CD4-positive, alpha-beta T cell treated with Interleukin-12 subunit alpha and Interleukin-12 subunit beta, for 1 hour (primary cell): ENCODE data around the gene DLL4.

ENCODE experiments used
- DNase-seq: peaks from one replicate; pipeline ENCODE4 v3.0.0-alpha.2; 2020

The DLL4 gene

GRCh38 chr15:40928821-40929659, at the start of gene DLL4:
Gene DLL4 (plus strand): TSS chr15:40929340. CDS start chr15:40929669, 329 bp downstream.
- DNase-seq: no peak

GRCh38 chr15:40879609-40880008, 49.5 kb upstream of the DLL4 start:
- DNase-seq: no peak

GRCh38 chr15:40881351-40881750, 47.8 kb upstream of the DLL4 start:
- no peak for DNase-seq

DNA sequence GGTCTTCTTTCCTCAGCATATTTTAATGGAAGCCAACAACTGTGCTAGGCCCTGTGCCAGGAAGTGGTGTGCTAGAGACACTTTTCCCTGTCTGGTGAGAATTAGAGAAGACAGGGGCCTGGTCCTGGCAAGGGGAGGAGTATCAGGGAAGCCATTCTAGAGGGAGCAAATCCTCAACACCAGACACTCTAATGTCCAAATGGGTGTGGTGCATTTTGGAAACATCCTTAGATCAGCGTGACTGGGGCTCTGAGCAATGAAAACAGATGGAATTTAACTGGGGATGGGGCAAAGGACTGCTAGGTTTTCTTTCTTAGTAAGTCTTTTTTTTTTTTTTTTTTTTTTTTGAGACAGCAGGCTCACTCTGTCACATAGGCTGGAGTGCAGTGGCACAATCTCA, 42.6 kb upstream of the DLL4 start:
- no peak for DNase-seq

DNA sequence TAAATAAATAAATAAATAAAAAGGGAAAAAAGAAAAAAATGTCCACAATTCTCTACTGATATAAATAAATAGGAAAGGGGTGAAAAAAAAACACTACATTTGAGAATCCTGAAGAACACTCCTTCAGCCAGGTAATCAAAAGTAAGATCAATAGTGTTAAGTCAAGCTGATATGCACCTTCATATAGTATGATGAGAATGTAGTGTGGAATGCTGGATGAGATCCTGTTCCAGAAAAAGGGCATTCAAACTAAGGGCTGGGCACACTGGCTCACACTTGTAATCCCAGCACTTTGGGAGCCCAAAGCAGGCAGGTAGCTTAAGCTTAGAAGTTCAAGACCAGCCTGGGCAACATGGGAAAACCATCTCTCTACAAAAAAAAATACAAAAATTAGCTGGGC, 40.0 kb upstream of the DLL4 start:
- no peak for DNase-seq

GRCh38 chr15:40891138-40891537, 38.0 kb upstream of the DLL4 start:
- DNase-seq: no peak

GRCh38 chr15:40891810-40892446, 37.2 kb upstream of the DLL4 start:
- peak; percentile 51 for DNase-seq

DNA sequence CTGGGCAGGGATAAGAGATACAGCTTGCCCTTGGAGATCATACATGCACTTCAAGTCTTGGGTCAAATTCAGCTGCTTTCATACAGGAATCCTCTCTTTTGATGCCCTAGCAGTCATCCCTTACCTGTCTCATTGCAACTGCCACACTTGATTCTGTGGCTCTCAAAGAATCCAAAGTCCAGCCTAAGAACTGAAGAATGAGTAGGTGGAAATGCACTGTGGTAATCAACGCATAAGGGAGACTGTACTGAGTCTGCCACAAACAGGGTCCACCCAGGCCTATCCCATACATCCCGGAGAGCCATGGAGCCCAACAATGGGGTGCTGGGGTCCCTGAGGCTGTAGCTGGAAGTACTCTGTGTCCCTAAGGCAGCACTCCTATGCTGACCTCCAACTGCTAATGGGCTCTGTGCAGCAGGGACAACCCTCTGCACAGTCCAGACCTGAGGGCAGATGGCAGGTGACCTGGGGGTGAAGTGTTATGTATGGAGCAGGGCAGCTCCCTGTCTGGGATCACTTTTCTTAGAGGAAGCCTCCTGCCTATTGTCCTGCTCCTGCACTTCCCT, 36.6 kb upstream of the DLL4 start:
- no peak for DNase-seq

DNA sequence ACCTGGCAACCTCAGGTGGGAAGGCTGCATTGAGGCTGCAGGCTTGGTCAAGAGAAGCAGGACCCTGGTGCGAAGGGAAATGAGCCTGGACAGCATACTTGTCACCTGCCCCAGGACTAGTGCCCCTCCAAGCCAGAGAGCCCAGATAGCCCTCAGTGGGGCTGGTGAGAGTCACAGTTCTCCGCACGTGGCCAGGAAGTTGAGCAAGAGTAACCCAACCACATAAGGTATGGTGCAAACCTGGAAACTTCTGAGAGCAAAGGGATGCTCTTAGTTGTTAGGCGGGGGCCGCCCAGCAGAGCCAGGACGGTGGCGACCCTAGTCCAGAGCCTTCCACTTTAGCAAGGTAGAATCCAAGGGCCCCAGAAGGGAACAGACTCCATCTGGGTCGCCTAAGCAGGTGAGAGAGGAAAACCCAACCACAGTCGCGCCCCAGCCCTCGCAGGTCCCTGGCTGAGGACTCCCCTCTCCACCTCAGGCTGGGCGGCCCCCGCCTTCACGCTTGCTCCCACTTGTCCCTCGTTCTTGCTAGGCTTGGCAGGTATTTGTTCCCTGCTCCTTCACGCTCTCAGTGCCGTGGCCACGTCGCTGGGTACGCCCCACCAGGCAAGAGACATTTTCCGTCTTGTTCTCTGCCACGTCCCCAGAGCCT, 36.0 kb upstream of the DLL4 start:
- DNase-seq: no peak

DNA sequence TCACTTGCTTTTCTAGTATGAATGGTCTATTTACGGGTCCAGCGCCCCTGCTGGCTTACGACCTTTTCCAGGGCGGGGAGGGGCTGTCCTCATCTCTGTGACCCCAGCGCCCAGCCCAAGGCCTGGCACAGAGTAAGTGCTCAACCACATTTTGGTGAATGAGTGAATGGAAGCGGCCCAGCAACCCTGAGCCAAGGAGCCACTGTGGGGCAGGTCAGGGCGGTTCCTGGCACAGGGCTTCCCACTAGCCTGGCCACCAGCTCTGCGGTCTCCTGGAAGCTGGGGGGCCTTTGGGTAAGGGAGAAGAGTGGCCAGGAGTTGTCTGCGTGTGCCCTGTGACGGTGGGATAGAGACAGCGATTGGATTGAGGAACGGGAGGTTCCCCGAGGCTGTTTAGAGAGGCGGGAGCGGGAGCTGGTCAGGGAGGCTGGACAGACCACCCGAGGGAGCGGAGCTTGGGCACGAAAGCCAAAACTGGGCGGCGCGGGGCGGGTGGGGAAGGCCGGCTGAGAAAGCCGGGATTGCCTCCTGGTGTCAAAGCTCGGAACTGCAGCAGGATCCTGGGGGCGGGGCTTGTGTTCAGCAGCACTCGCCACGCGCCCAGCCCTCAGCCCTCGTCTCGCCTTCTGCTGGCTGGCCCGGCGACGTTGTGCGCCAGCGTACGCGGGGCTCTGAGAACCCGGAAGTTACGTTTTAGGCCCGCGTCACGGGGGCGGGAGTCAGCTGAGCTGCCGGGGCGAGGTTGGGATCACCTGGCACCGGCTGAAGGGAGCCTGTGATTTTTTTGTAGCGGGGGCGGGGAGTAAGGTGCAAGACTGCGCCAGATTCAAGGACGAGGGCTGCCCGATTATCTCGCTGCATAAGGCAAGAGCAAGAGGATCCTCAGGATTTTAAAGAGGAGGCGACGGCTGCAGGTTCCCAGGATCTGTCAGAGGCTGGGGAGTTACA, 35.1 kb upstream of the DLL4 start, which contains the start of gene VPS18:
VPS18 (plus strand) TSS at position 718 of the 948 bp plus-strand sequence. CDS start 319 bp downstream, outside the sequence.
- peak; percentile 98 for DNase-seq

- DNase-seq: peak; percentile 66
These were observed 34.3 kb upstream of the DLL4 start for GRCh38 chr15:40894681-40895448.

GRCh38 chr15:40899536-40900207, 29.5 kb upstream of the DLL4 start:
- DNase-seq: no peak

- DNase-seq: no peak
These were observed 28.7 kb upstream of the DLL4 start for GRCh38 chr15:40900256-40901052.

- no peak for DNase-seq
These were observed 28.1 kb upstream of the DLL4 start for GRCh38 chr15:40901053-40901443.

GRCh38 chr15:40902605-40903561, 26.3 kb upstream of the DLL4 start:
- DNase-seq: no peak

GRCh38 chr15:40904552-40905201, 24.5 kb upstream of the DLL4 start:
- no peak for DNase-seq

GRCh38 chr15:40906091-40906990, 22.8 kb upstream of the DLL4 start:
- DNase-seq: peak; percentile 78
